SJCRH30 (cell line): ENCODE measurements around the gene ARHGAP26. TPM values are rescaled to one million over a fixed set of nuclear protein-coding genes. Genes with fewer than 3 reads are reported as not detected.

ENCODE experiments used
- DNase-seq, 2 experiments: peaks; one replicate each; pipeline ENCODE4 v3.0.0-alpha.2; 2015 to 2020
- H3K27ac ChIP-seq: fragments of 250-450 bp; sonication (Bioruptor Pico); 2 replicates; pipeline ENCODE4 v1.5.1; 2020; ENCODE audit warnings: mild to moderate bottlenecking, moderate library complexity
- H3K27me3 ChIP-seq: fragments of 250-450 bp; sonication (Bioruptor Pico); 2 replicates; pipeline ENCODE4 v1.5.1; 2020; ENCODE audit warnings: mild to moderate bottlenecking, moderate library complexity
- H3K36me3 ChIP-seq: fragments of 250-450 bp; sonication (Bioruptor Pico); 2 replicates; pipeline ENCODE4 v1.5.1; 2020; ENCODE audit warnings: mild to moderate bottlenecking, moderate library complexity
- H3K4me1 ChIP-seq: fragments of 250-450 bp; sonication (Bioruptor Pico); 2 replicates; pipeline ENCODE4 v1.5.1; 2020; ENCODE audit warnings: mild to moderate bottlenecking, moderate library complexity
- H3K4me3 ChIP-seq: fragments of 250-450 bp; sonication (Bioruptor Pico); 2 replicates; pipeline ENCODE4 v1.5.1; 2020; ENCODE audit warnings: mild to moderate bottlenecking, moderate library complexity
- H3K9me3 ChIP-seq: fragments of 250-450 bp; sonication (Bioruptor Pico); replicated peaks from 2 replicates; pipeline ENCODE4 v1.5.1; 2020; ENCODE audit warnings: mild to moderate bottlenecking, moderate library complexity
- total RNA-seq: library from RNA; depleted of rRNA; stranded (reverse); fragments of >200 nt; shearing (Covaris generic); gene quantifications from 2 replicates; pipeline ENCODE4 v1.2.3, GENCODE V29; 2014

The ARHGAP26 gene
- total RNA-seq, 1 experiment from 2014 or later, result 16.9 TPM

- no peaks in the 10 kb centered on the region for H3K9me3 ChIP-seq
- peak in 1 of 2 experiments; percentile 67 for DNase-seq
- peak overlapping the region; percentile 12; the same call in 1 of the 2 replicates for H3K27ac ChIP-seq
- peak overlapping the region; percentile 16; the same call in 1 of the 2 replicates for H3K4me3 ChIP-seq
- H3K36me3 ChIP-seq, result no peaks in the 10 kb centered on the region
- H3K27me3 ChIP-seq, result no peaks in the 10 kb centered on the region
- H3K4me1 ChIP-seq, result peaks cover 33% of the 10 kb centered on the region
These were observed 281.3 kb downstream of the ARHGAP26 start for GRCh38 chr5:143051244-143052058.

- Histone ChIP-seq H3K27me3 (no peaks in the 10 kb centered on the region), H3K9me3 (no peaks in the 10 kb centered on the region), H3K27ac (no peak overlapping the region), H3K4me1 (peaks cover 40% of the 10 kb centered on the region), H3K4me3 (no peak overlapping the region), H3K36me3 (peaks cover 3% of the 10 kb centered on the region; the same call in 1 of the 2 replicates)
- no peak for DNase-seq
These were observed 282.9 kb downstream of the ARHGAP26 start for GRCh38 chr5:143052967-143053682.

GRCh38 chr5:143053780-143054179 lies 283.6 kb downstream of the ARHGAP26 start:
- Histone ChIP-seq H3K27ac (no peak overlapping the region), H3K4me3 (no peak overlapping the region), H3K36me3 (peaks cover 5% of the 10 kb centered on the region; the same call in 1 of the 2 replicates), H3K4me1 (peaks cover 40% of the 10 kb centered on the region), H3K27me3 (no peaks in the 10 kb centered on the region), H3K9me3 (no peaks in the 10 kb centered on the region)
- DNase-seq, result no peak

- Histone ChIP-seq H3K36me3 (peaks cover 6% of the 10 kb centered on the region; the same call in 1 of the 2 replicates), H3K4me3 (no peak overlapping the region), H3K9me3 (no peaks in the 10 kb centered on the region), H3K27ac (0 out of 2 replicates have a peak overlapping the region, but pooled peaks have one; percentile 6), H3K27me3 (no peaks in the 10 kb centered on the region), H3K4me1 (peaks cover 42% of the 10 kb centered on the region)
- DNase-seq, result no peak
These were observed 284.3 kb downstream of the ARHGAP26 start for GRCh38 chr5:143054480-143054941.

GRCh38 chr5:143055596-143056338 lies 285.6 kb downstream of the ARHGAP26 start:
- Histone ChIP-seq H3K9me3 (no peaks in the 10 kb centered on the region), H3K4me3 (no peak overlapping the region), H3K27ac (no peak overlapping the region), H3K27me3 (no peaks in the 10 kb centered on the region), H3K36me3 (peaks cover 6% of the 10 kb centered on the region; the same call in 1 of the 2 replicates), H3K4me1 (peaks cover 51% of the 10 kb centered on the region)
- DNase-seq, result no peak

GRCh38 chr5:143056339-143056704 lies 286.1 kb downstream of the ARHGAP26 start:
- no peaks in the 10 kb centered on the region for H3K27me3 ChIP-seq
- H3K27ac ChIP-seq, result no peak overlapping the region
- peaks cover 6% of the 10 kb centered on the region; the same call in 1 of the 2 replicates for H3K36me3 ChIP-seq
- peaks cover 52% of the 10 kb centered on the region for H3K4me1 ChIP-seq
- H3K4me3 ChIP-seq, result no peak overlapping the region
- peak in 1 of 2 experiments; percentile 49 for DNase-seq
- H3K9me3 ChIP-seq, result no peaks in the 10 kb centered on the region

- Histone ChIP-seq H3K27ac (no peak overlapping the region), H3K9me3 (no peaks in the 10 kb centered on the region), H3K4me1 (peaks cover 52% of the 10 kb centered on the region), H3K4me3 (no peak overlapping the region), H3K27me3 (no peaks in the 10 kb centered on the region), H3K36me3 (peaks cover 6% of the 10 kb centered on the region; the same call in 1 of the 2 replicates)
- no peak for DNase-seq
These were observed 286.8 kb downstream of the ARHGAP26 start for GRCh38 chr5:143056792-143057579.

GRCh38 chr5:143057580-143057999 lies 287.4 kb downstream of the ARHGAP26 start:
- Histone ChIP-seq H3K36me3 (peaks cover 6% of the 10 kb centered on the region; the same call in 1 of the 2 replicates), H3K9me3 (no peaks in the 10 kb centered on the region), H3K4me1 (peaks cover 53% of the 10 kb centered on the region), H3K4me3 (no peak overlapping the region), H3K27ac (no peak overlapping the region), H3K27me3 (no peaks in the 10 kb centered on the region)
- no peak for DNase-seq

- Histone ChIP-seq H3K4me3 (no peak overlapping the region), H3K4me1 (peaks cover 56% of the 10 kb centered on the region), H3K27me3 (no peaks in the 10 kb centered on the region), H3K9me3 (no peaks in the 10 kb centered on the region), H3K27ac (no peak overlapping the region), H3K36me3 (peaks cover 6% of the 10 kb centered on the region; the same call in 1 of the 2 replicates)
- no peak for DNase-seq
These were observed 289.2 kb downstream of the ARHGAP26 start for GRCh38 chr5:143059355-143059754.

- H3K4me1 ChIP-seq, result peaks cover 57% of the 10 kb centered on the region
- no peaks in the 10 kb centered on the region for H3K9me3 ChIP-seq
- peaks cover 6% of the 10 kb centered on the region; the same call in 1 of the 2 replicates for H3K36me3 ChIP-seq
- no peak for DNase-seq
- no peaks in the 10 kb centered on the region for H3K27me3 ChIP-seq
- peak overlapping the region; percentile 68 for H3K27ac ChIP-seq
- no peak overlapping the region for H3K4me3 ChIP-seq
These were observed 290.0 kb downstream of the ARHGAP26 start for GRCh38 chr5:143059976-143060765.

GRCh38 chr5:143061161-143061945 lies 291.2 kb downstream of the ARHGAP26 start:
- DNase-seq, result peak in 1 of 2 experiments; percentile 61
- peaks cover 62% of the 10 kb centered on the region for H3K4me1 ChIP-seq
- peak overlapping the region; percentile 68 for H3K27ac ChIP-seq
- no peaks in the 10 kb centered on the region for H3K27me3 ChIP-seq
- no peak overlapping the region for H3K4me3 ChIP-seq
- no peaks in the 10 kb centered on the region for H3K9me3 ChIP-seq
- H3K36me3 ChIP-seq, result peaks cover 6% of the 10 kb centered on the region; the same call in 1 of the 2 replicates

GRCh38 chr5:143062379-143062778 lies 292.2 kb downstream of the ARHGAP26 start:
- peak overlapping the region; percentile 68; the same call in 1 of the 2 replicates for H3K27ac ChIP-seq
- peaks cover 6% of the 10 kb centered on the region; the same call in 1 of the 2 replicates for H3K36me3 ChIP-seq
- no peaks in the 10 kb centered on the region for H3K9me3 ChIP-seq
- H3K4me1 ChIP-seq, result peaks cover 62% of the 10 kb centered on the region
- no peaks in the 10 kb centered on the region for H3K27me3 ChIP-seq
- no peak overlapping the region for H3K4me3 ChIP-seq
- DNase-seq, result no peak
